HG03439 (cell line): Measurements from ENCODE around the gene SLC38A8.

Experiments used
- ATAC-seq: cut with Tn5 transposase; IDR thresholded peaks from one replicate; pipeline ENCODE4 v1.9.1; 2021; ENCODE audit warnings: mild to moderate bottlenecking, moderate library complexity; ENCODE audit not compliant: unreplicated experiment

Gene SLC38A8

DNA sequence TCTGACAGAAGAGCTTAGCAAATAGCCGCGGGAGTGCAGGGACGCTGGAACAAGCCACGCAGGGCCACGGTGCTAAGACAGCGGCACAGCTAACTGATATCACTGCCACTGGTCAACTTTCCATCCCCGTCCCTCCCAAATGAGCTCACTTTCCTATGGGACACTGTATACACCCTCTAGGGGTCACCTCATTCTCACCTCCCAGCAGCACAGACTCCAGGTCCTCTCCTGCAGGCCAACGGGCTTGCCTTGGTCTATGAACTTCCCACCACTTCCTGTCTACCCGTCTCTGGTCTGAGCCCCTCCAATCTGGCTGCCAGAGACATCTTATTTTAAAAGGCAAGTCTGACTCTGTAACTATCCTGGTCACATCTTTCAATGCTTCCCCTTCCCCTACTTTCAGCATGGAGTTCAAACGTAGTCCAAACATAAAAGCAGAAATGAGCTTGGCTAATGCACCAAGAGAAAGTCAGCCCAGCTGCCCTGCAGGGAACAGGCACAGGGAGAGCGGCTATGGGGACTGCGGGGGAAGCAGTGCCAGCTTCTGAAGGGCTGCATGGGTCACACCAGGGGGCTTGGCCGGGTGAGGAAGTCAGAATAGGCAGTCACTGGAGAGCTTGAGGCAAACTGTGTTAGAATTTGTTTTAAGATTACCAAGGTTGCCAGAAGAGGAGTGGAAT lies 26.3 kb upstream of the SLC38A8 start:
- ATAC-seq: no peak

DNA sequence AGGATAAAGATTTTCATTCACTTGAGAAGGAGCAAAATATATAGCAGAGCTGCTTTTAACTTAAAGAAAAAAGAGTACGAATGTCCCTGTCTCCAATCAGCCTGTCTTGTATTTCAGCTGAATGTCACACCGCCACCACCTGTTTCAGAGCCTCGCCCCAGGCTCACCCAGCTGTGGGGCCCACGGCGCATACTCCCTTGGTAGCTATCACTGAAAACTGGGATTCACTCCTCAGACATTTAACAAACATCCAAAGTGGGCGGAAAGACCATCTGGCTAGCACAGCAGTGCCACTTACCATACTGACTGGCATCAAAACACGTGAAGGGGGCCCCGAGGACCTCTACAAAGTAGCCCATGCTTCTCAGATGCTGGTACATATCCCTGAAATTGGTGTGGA lies 25.4 kb upstream of the SLC38A8 start:
- ATAC-seq: no peak

DNA sequence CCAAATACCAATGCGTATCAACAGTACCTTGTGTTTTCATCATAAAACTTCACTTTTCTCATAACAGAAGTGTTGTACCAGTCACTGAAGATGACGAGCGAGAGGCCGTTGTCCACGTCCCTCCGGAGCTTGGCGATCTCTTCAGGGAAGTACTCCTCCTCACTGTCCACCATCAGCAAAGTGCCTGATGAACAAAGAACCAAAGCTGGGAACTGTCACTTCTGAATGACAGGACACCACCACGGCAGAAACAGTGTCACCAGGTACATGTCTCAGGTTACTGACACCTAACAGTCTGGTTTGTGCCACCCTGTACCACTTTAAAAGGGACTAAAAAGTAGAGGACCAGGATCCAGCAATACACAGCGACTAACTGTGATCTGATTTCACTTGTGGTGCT lies 25.0 kb upstream of the SLC38A8 start:
- ATAC-seq: no peak

GRCh38 chr16:84065536-84066132 lies 23.0 kb upstream of the SLC38A8 start:
- no peak for ATAC-seq

DNA sequence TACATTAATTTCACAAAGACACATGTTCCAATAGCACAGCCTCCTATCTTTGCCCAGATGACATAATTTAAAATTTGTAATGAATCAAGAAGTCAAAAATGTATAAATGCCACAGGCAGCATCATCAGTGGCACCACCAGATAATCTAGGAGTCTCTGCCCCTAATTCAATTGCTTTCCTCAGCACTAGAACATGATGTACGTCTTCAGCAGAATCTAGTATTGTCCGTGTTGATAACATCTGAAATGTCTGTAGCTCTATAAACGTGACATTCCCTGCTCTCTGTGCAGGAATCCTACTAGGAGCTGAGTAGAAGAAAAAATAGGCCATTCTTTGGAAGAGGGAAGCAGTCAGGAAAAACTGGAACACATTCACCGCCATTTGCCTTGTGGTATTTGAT lies 21.4 kb upstream of the SLC38A8 start:
- ATAC-seq: no peak

- ATAC-seq: no peak
These were observed 20.4 kb upstream of the SLC38A8 start for GRCh38 chr16:84062734-84063640.

- ATAC-seq: no peak
These were observed 18.7 kb upstream of the SLC38A8 start for GRCh38 chr16:84061236-84061819.

- ATAC-seq: no peak
These were observed 17.6 kb upstream of the SLC38A8 start for GRCh38 chr16:84059946-84060901.

GRCh38 chr16:84059111-84059510 lies 16.5 kb upstream of the SLC38A8 start:
- ATAC-seq: no peak

DNA sequence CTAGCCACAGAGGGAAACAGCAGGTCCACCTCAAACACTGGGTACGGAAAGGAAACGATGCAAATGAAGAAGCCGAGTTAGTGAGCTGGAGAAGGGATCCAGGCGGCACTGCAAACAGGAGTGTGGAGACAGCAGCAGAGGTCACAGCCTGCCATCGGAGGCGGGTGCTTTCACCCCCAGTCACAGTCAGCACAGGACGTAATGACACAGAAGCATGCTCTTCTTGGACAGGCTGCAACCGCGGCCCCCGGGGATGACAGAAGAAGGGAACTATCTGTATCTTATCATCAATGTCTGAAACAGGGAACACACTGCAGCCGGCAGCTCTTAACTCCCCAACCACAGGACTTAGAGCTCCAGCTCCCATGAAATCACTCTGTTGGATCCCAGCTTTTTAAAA lies 16.1 kb upstream of the SLC38A8 start:
- ATAC-seq: no peak

DNA sequence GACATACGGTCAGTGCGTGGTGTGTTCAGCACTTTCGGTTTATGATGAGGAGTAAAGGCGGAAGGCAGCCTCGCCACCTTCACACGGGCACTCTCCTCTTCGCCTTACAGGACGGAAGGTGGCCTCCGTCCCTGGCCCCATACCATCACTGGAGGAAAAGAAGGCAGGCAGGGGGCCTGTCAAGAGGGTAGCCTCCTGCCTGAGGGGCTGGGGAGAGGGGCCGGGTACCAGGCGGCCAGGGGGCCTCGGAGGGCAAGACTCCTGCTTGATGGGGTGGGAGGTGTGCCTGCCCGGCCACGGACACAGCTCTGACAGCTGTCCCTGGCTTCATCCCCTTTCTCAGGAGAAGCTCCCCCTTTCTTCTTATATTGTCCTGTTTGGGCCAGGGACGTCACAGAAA lies 15.6 kb upstream of the SLC38A8 start:
- no peak for ATAC-seq

- ATAC-seq: no peak
These were observed 14.3 kb upstream of the SLC38A8 start for GRCh38 chr16:84056933-84057332.

DNA sequence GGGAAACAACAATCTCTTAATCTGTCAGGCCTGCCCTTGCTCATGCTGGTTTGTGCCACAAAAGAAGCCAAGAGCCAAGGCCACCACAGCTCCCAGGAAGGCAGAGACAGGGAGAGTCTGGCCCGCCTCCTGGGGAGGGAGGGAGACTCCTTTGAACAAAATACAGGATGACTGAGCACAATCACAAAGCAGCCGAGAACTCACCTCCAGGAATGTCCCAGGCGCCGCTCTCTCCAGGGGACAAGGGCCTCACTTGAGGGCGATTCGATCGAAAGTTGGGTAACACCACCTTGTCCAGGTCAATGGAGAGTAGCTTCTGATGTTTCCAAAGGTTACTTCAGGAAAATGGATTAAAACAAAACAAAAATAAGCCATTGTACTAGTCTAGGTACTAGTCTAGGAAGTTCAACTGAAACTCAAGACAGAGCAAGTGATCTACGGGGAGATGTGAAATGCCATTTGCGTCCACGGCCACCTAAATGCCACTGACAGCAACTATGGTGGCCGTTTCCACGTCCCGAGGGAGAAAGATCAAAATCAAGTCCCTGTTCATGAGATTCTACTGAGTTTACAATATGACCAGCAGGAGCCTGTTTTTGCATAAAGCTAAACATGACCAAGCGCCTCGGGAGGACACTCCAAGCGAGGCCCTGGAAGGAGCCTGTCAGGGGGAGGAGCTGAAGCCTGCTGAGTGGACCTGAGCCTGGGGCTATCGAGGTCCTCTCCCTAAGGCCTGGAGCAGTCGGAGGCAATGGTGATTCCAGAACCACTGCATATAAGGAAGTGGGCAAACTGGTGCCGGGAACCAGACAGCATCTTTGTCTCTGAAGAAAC lies 13.4 kb upstream of the SLC38A8 start:
- no peak for ATAC-seq

DNA sequence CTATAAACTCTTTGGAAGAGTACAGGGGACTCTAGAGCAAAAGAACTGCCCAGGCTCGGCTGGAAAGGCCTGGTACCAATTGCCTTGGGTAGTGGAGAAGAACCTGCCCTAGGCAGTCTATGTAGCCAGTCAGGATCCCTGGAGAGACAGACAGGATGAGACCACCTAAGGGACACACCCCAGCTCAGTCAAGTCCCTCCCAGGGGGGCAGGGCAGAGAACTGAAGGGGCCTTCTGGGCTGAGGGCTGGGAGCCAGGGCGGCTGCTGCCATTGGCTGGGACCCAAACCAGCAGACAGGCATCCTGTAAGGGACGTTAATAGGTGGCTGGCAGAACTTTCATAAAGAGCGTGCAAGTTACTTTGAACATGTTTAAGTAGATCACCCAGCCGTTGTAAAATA lies 12.8 kb upstream of the SLC38A8 start:
- no peak for ATAC-seq

DNA sequence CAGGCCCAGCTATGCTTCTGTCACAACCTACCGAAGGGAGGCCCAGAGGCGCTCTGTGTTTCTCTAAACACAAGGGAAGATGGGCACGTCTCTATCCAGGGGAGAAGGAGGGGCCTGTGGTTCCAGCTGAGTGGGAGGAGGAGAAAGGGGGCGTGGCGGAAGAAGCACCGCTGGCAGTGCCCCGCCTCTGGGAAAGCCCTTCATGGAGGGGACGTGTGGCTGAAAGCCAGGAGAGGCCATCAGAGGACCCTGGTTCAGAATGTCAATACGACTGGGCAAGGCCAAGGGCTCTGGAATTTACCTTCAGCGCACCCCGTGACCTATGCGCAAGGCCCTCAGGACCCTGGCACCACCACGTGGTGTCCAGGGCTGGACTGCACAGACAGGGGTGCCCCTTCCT lies 12.3 kb upstream of the SLC38A8 start:
- ATAC-seq: no peak

DNA sequence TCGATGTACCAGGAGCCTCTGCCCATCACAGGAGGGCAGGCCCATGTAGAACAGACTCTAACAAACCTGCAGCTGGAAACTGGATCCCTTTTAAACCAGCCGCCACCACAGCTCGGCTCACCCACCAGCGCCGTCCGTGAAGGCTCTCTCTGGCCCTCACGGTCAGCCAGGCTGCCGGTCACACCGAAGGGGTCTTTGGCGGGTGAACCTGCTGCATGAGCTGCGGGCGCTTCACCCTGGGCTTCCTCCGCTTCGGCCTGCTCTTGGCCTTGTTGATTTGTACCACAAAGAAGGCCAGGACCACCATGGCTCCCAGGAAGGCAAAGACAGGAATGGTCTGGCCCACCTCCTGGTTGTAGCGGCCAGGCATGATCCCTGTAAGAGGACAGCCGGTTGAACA lies 11.7 kb upstream of the SLC38A8 start:
- no peak for ATAC-seq

DNA sequence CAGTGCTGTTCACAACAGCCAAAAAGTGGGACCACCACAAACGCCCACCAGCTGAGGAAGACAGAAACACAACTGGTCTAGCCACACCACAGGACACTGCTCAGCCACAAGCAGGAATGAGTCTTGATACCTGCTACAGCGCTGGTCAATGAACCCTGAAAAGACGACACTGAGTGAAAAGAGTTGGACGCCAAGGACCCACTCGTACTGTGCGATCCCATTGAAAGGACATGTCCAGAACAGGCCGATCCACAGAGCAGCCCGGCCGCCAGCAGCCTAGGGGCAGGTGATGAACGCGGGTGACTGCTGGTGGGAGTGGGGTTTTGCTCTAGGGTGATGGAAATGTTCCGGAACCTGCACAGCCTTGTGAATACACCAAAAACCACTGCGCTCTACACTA lies 10.6 kb upstream of the SLC38A8 start:
- no peak for ATAC-seq

GRCh38 chr16:84052071-84052622 lies 9.6 kb upstream of the SLC38A8 start:
- no peak for ATAC-seq

GRCh38 chr16:84050316-84050715 lies 7.7 kb upstream of the SLC38A8 start:
- ATAC-seq: no peak
